ENCODE results near the gene HCRTR1. TPM values are rescaled to one million over a fixed set of nuclear protein-coding genes. Genes with fewer than 3 reads are reported as not detected.

HCRTR1 gene
- total and polyA plus RNA-seq, 2 donors (not counting 3 experiments of a cell fraction or from before 2014, with no cell fraction given) = 0.93 to 1.5 TPM

DNA sequence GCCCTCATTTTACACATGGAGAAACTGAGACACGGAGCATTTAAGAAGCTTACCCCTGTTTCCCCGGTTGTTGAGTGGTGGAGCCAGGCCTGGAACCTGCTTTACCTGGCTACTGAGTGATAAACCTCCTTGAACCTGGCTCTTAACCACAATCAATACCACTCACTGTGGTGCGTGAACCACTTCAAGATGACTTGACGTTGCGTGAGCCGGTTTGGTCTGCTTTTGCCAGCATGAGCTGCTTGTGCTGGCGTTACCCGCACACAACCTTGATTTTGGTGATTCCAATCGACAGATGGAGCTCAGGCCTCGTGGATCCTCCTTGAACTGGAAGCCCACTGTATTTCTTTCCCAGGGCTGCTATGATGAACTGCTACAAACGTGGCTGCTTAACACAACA is 47.3 kb upstream of the HCRTR1 start:
- H3K36me3 ChIP-seq (ENCODE audit: control insufficient read depth in 2 of 2, extremely low read depth in 1 of 2, insufficient read depth in 2 of 2, low read length in 2 of 2) = no peaks in the 10 kb centered on the region
- H3K9me1 ChIP-seq (replicated peaks; ENCODE audit: control insufficient read depth, extremely low read depth, insufficient read depth, low read length) = no peaks in the 10 kb centered on the region
- CTCF ChIA-PET = interaction anchor here (0.9 to 2.0 kb wide), 7 partner anchors 10 to 48 kb away, joined by 3 to 5 read pairs (median 4); no protein-coding TSS in a partner anchor
- no peak overlapping the region for H2AFZ ChIP-seq (ENCODE audit: low read depth, low read length)
- no peak for DNase-seq (ENCODE audit: low read depth, low spot score)
- no peak overlapping the region for H3K27ac ChIP-seq (ENCODE audit: insufficient read depth, low read depth, low read length)
- no peak overlapping the region for H3K9ac ChIP-seq (replicated peaks; ENCODE audit: extremely low read depth, insufficient read depth, low read length)
- no peak for FAIRE-seq
- dilution Hi-C loops (cut with MboI; ENCODE audit: extremely low pct_ligation_motif_present, low sequenced_read_pairs) (no loop called here), intact Hi-C loops (cut with micrococcal nuclease) (no loop called here)
- H3K4me3 ChIP-seq (replicated peaks in 1 of 3; ENCODE audit: insufficient read depth in 1 of 3, low read depth in 1 of 3, low read length in 3 of 3) = no peak overlapping the region
- H3K9me3 ChIP-seq (replicated peaks; ENCODE audit: control insufficient read depth, insufficient read depth, low read length) = no peaks in the 10 kb centered on the region
- TF ChIP-seq GATA2 (IDR thresholded peaks at IDR 0.05; ENCODE audit: insufficient read depth, insufficient read length, low read depth, low read length) (no peak), MYC (IDR thresholded peaks at IDR 0.05; ENCODE audit: low read depth, low read length) (no peak), EZH2 (IDR thresholded peaks at IDR 0.05; ENCODE audit: borderline replicate concordance, low read depth, low read length, severe bottlenecking) (no peak), FOS (IDR thresholded peaks at IDR 0.05; ENCODE audit: borderline replicate concordance, insufficient read depth, low read length) (no peak), JUN (IDR thresholded peaks at IDR 0.05; ENCODE audit: borderline replicate concordance, insufficient read depth, insufficient read length, low read depth) (no peak), POLR2AphosphoS5 (IDR thresholded peaks at IDR 0.05; ENCODE audit: insufficient read depth, low read depth, low read length) (no peak), POLR2A (IDR thresholded peaks at IDR 0.05; ENCODE audit: low read depth, low read length) (no peak)
- TF ChIP-seq, protein P1, sequence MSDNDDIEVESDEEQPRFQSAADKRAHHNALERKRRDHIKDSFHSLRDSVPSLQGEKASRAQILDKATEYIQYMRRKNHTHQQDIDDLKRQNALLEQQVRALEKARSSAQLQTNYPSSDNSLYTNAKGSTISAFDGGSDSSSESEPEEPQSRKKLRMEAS (IDR thresholded peaks at IDR 0.05; ENCODE audit: insufficient read depth, insufficient read length) = no peak
- TF ChIP-seq, protein P2, sequence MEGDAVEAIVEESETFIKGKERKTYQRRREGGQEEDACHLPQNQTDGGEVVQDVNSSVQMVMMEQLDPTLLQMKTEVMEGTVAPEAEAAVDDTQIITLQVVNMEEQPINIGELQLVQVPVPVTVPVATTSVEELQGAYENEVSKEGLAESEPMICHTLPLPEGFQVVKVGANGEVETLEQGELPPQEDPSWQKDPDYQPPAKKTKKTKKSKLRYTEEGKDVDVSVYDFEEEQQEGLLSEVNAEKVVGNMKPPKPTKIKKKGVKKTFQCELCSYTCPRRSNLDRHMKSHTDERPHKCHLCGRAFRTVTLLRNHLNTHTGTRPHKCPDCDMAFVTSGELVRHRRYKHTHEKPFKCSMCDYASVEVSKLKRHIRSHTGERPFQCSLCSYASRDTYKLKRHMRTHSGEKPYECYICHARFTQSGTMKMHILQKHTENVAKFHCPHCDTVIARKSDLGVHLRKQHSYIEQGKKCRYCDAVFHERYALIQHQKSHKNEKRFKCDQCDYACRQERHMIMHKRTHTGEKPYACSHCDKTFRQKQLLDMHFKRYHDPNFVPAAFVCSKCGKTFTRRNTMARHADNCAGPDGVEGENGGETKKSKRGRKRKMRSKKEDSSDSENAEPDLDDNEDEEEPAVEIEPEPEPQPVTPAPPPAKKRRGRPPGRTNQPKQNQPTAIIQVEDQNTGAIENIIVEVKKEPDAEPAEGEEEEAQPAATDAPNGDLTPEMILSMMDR (IDR thresholded peaks at IDR 0.05; ENCODE audit: extremely low read depth in 1 of 2, insufficient read depth in 1 of 2, low read depth in 1 of 2, low read length in 2 of 2) = no peak
- no peaks in the 10 kb centered on the region for H4K20me1 ChIP-seq (replicated peaks; ENCODE audit: control insufficient read depth, extremely low read depth, insufficient read depth, low read length)
- H3K4me1 ChIP-seq (ENCODE audit: control insufficient read depth, extremely low read depth, insufficient read depth, low read length) = peaks cover 23% of the 10 kb centered on the region
- POLR2A ChIA-PET = interaction anchor here (0.6 kb wide), 1 partner anchor 516 kb away, joined by 7 read pairs; no protein-coding TSS in a partner anchor
- BruUV-seq (replicated peaks) = no TSS peak
- H3K4me2 ChIP-seq (ENCODE audit: insufficient read depth, low read length) = no peak overlapping the region
- H3K79me2 ChIP-seq (ENCODE audit: control insufficient read depth, insufficient read depth, low read length) = peaks cover 2% of the 10 kb centered on the region
- no peaks in the 10 kb centered on the region for H3K27me3 ChIP-seq (ENCODE audit: control insufficient read depth in 2 of 2, insufficient read depth in 2 of 2, low read length in 2 of 2)

Data from endothelial cell of umbilical vein (primary cell).